GM19351 (cell line): Measurements from ENCODE around the gene RIT1.
A peak's percentile ranks its signal among the peaks of the same experiment; 100 is the strongest.

ENCODE experiments used
- ATAC-seq: cut with Tn5 transposase; IDR thresholded peaks from one replicate; pipeline ENCODE4 v1.9.1; 2021; ENCODE audit warnings: mild to moderate bottlenecking, moderate library complexity; ENCODE audit not compliant: unreplicated experiment

The RIT1 gene, protein sequence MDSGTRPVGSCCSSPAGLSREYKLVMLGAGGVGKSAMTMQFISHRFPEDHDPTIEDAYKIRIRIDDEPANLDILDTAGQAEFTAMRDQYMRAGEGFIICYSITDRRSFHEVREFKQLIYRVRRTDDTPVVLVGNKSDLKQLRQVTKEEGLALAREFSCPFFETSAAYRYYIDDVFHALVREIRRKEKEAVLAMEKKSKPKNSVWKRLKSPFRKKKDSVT

DNA sequence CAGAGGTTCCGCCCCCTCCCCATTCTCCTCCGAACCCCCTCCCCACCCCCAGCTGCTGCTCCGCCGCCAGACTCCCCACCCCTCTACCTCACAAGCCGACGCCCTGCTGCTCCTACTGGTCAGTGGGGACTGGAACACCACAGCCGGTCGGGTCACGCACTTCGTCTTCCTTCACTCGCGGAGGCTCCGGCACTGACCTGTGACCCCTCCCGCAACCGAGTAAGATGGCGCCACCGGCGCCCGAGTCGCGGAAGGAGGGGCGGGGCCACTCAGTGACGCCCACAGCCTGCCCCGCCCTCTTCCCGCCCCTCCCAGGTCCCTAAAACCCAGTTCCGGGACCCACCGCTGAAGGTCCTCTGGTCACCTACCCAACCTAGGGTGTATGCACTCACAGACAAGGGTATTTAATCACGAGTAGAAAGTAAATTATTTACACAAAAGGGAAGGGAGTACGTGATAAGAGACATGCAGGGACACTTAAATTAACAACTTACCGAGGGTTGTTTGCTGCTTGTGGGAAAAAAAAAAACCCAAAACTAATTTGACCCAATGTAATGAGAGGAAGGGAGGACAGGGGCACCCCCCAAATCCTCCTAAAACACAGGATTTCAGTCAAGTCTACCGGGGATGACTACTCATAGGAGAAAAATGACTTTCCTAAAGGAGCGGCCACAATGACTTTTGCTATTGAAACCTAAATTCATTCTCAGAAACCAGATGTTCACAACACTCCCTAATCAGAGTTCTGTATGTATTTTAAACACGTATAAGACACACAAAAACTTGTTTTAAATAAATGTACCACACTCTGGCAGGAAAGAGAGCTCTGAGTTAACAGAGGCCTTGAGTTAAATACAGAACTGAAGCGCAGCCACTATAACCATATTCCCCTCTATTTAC, at the start of gene RIT1:
Gene RIT1, minus strand, starts transcription at position 194 of the 900 bp plus-strand sequence. CDS start 588 bp downstream, outside the sequence.
- peak; percentile 76 for ATAC-seq

DNA sequence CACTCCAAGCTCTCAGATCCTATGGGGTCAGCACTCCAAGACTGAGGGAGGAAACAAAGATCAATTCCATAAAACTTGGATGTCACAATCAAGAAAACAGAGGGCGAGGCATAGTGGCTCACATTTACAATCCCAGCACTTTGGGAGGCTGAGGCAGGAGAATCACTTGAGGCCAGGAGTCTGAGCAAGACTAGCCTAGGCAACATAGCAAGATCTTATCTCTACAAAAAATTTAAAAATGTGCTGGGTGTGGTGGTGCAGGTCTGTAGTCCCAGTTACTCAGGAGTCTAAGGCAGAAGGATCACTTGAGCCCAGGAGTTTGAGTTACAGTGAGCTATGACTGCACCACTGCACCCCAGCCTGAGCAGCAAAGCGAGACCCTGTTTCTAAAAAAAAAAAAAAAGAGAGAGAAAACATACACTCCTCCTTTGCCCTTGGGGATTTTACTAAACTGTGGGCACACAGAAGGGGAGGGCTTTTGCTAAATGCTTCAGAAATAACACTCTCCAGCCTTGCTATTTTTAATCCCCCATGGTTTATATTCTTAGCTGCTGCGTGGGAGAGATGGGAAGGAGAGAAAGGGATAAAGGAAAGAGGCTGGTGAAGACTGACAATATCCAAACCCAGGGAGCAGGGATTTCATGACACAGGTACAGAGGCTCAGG, 49.1 kb upstream of the RIT1 start:
- ATAC-seq, result no peak

DNA sequence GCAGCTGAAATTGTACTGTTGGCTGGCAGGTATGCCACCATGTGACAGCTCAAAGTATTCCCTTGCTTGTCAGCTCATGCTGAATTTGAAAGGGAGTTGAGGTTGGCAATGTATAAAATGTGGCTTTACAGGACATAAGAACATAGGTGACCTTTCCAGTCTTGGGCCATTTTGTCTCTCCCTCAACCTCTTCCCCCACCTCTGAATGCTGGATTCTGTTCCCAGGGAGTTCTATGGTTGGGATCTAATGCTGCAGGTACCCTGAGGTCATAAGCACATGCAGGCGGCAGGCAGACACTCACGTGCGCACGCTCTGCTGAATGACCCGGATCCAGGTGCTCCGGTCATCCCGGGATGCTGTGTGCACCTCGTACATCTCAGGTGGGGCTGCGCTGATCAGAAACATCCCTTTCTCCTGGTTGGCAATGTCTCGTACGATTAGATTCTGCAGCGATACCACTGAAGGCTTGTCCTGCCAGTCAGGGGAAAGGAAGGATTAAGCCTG, 46.3 kb upstream of the RIT1 start:
- ATAC-seq, result no peak

GRCh38 chr1:155954645-155955044, 43.5 kb upstream of the RIT1 start:
- no peak for ATAC-seq

DNA sequence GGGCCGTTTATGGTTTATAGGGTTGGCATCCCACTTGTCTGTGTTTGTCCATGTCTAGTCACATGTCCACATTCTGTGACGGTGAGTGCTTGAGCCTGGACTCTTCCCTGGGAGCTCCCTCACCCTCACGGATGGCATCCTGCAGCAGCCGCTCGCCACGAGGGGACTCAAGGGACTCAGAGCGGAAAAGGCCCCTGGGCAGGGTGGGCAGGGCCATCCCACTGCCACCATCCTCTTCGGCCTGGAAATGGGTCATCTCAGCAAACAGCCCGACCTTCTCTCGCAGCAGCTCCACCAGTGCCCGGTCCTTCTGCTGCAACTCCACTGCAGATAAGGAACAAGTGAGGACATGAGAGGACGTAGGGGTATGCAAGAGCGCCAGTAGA, 41.3 kb upstream of the RIT1 start:
- no peak for ATAC-seq

DNA sequence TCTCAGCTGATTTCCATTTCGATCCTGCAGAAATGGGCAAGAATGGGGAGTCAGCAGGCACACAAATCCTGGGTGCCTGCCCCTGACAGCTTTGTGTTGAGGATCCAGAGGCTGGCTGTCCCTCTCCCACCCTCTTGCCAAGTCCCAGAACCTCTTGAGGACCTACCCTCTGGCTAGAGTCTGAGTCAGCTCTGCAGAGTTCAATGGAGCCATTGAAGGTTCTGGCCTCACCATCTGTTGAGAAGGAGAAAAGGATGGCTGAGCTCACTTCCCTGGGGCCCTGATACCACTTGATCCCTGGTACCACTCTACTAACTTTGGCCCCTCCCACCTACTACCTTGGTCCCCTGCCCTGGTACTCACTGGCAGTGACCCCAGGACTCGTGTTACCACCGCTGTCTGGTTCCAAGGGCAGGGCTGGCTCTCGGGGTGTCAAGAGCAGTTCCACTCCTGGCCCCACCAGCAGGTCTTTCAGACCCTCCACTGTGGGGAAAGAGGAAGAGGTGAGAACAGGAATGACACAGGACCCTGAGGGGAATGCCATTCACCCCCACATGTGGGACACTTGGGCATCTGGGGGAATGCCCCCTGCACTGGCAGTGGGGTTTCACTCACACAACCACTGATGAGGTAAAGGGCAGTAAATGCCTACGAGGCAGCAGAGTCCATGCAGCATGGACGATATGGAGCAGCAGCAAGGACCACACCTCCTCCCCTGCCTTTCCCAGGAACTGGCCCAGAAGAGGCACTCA, 40.8 kb upstream of the RIT1 start:
- ATAC-seq, result no peak

DNA sequence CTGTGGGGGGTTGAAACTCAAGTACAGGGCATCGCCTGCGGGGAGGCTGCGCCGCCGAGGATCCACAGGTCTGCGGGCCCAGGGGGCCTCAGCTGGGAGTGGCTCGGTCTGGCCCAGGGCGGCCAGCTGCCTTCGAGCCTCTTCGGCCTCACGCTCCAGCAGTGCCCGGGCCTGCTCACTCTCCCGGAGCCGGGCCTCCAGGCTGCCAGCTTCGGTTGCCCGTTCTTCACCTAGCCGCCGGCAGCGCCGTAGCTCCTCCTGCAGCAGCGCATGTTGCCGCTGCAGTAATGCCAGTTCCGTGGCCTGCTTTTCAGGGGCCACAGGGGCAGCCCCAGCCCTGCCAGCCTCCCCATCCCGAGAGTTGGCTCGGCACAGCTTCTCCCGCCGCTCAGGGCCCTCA, 39.7 kb upstream of the RIT1 start:
- ATAC-seq, result no peak

DNA sequence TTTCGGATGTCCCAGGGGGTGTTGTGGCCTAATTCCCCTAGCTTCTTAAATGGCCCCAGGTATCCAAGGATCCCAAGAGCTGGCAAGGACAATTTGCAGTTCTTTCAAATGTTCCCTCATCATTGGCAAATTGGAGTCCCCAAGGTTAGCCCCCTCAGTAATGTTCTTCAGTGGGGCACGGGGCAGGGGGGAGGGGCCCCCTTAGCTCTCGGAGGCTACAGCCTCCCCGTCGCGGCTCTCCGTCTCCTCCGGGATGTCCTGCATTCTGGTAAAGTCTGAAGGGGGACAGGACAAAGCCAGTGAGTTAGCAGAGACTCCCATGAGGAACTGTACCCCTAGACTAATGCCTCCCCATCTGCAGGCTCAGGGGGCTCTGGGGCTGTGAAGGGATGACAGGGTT, 36.6 kb upstream of the RIT1 start:
- no peak for ATAC-seq

DNA sequence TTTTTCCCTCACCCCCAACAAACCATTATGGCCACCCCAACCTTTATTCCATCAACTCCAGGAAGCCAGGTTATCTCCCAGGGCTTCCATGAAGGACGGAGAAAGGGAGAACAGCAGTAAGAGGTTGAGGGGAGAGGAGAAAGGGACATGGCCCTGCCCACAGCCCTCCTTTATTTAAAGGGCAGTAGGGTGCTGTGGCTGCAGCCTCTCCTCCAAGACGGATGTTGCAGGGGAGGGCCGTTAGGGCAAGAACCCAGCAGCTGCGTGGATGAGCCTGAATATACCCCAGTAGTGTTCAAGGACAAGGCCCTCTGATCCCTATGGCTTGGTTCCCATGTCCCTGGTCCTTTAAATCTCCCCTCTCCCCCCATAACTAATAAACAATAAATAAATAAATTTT, 36.1 kb upstream of the RIT1 start:
- ATAC-seq, result no peak

DNA sequence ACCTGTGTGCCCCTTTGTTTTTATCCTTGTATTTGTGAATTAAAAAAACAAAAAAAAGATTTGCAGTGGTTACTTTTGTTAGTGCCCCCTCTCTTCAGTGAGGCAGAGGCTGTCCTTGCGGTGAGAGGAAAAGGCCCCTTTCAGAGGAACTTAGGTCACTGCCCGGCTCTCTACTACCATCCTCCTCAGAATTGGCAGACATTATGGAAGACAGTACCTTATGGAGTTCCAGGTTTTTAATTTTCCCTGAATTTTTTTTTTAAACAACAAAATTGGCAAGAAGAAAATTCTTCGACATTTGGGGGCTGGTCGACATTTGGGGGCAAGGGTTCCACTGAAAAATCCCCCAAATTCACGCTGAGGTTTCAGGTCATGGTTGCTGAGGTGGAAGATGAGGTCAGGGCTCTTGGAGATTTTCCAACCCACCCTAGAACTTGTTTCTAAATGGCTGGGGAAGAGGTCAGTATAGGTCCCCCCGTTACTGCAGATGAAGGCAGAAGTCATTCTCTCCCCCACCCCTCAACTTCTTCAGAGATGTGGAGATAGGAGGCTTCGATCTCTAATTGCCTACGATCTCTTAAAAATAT, 35.6 kb upstream of the RIT1 start:
- ATAC-seq, result no peak

DNA sequence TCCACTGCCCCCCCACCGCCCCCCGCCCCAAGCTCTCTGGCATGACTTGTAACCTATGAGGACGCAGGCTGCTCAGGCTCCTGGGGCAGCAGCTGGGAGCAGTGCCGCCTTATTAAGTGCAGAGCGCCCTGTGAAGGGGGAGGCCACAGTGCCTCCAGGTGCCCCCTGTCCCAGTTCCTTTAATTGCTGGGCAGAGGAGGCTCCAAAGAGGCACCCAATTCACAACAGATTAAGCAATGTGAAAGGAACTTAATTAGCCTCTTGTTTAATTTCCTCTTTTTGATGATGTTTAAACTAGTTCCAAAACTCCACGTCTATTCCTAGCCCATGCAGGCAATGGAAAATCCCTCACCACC, 33.3 kb upstream of the RIT1 start:
- ATAC-seq, result no peak

- ATAC-seq, result no peak
Measured at GRCh38 chr1:155942578-155943141, 31.5 kb upstream of the RIT1 start.

GRCh38 chr1:155941845-155942531, 30.8 kb upstream of the RIT1 start:
- no peak for ATAC-seq

- no peak for ATAC-seq
Measured at GRCh38 chr1:155940993-155941844, 30.1 kb upstream of the RIT1 start, which contains the start of gene RXFP4. Gene RXFP4, plus strand, starts transcription at chr1:155941638. Its CDS starts 72 bp downstream, at chr1:155941710.

- ATAC-seq, result no peak
Measured at GRCh38 chr1:155940482-155940992, 29.4 kb upstream of the RIT1 start.

GRCh38 chr1:155938220-155938627, 27.1 kb upstream of the RIT1 start:
- no peak for ATAC-seq

DNA sequence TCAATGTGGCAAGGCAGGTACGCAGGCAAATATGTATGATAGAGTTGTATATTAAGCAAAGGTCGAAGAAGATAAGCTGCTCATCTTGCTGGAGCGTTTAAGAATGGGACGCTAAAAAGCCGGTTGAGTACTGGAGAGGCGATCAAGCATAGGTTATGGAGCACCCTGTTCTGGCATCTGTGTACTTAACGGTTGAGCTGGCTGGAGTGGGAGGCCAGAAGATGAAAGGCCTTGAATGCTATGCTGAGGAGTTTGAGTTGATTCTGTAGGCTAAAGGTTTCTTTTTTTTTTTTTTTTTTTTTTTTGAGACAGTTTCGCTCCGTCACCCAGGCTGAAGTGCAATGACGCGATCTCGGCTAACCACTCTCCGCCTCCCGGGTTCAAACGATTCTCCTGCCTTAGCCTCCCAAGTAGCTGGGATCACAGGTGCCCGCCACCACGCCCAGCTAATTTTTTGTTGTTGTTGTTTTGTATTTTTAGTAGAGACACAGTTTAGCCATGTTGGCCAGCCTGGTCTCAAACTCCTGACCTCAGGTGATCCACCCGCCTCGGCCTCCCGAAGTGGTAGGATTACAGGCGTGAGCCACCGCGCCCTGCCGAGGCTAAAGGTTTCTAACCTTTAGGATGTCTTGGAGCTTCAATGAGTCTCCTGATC, 23.9 kb upstream of the RIT1 start:
- no peak for ATAC-seq
